Measurements from ENCODE around the gene ANXA6. TPM values are rescaled to one million over a fixed set of nuclear protein-coding genes. Genes with fewer than 3 reads are reported as not detected.

The ANXA6 gene
- total and polyA plus RNA-seq, 4 donors = 61.4 to 208 (median 155) TPM

GRCh38 chr5:151079838-151080612 is 77.6 kb downstream of the ANXA6 start:
- TF ChIP-seq CTCF (IDR thresholded peaks at IDR 0.05; ENCODE audit: control extremely low read depth, extremely low read depth) = no peak
- 4 to 8% methylated on average over 20 to 21 of the region's 21 CpGs for WGBS, 2 donors
- peaks cover 0 to 7% (median 2%) of the 10 kb centered on the region in 4 donors for H3K36me3 ChIP-seq (ENCODE audit: control insufficient read depth in 4 of 4, insufficient read depth in 4 of 4, low read length in 4 of 4)
- H3K27me3 ChIP-seq (ENCODE audit: control insufficient read depth in 3 of 3, insufficient read depth in 3 of 3, low read length in 2 of 3) = no peaks in the 10 kb centered on the region
- peaks cover 12 to 32% (median 24%) of the 10 kb centered on the region in 5 donors for H3K4me1 ChIP-seq (ENCODE audit: control insufficient read depth in 5 of 5, insufficient read depth in 5 of 5, low read length in 5 of 5)
- H3K9me3 ChIP-seq (ENCODE audit: control insufficient read depth in 4 of 4, insufficient read depth in 3 of 4, low read length in 3 of 4) = no peaks in the 10 kb centered on the region
- ATAC-seq (ENCODE audit: insufficient read depth, low FRiP score) (no peak), DNase-seq (peak in 1 of 3 donors; percentile 34)
- H3K4me3 ChIP-seq = peak overlapping the region; percentile 60
- peak overlapping the region; percentile 64 to 95 for H3K9ac ChIP-seq (ENCODE audit: insufficient read depth in 1 of 2, low read length in 2 of 2)
- peak overlapping the region; percentile 98 to 100 for H3K27ac ChIP-seq (ENCODE audit: low read depth in 1 of 2, low read length in 1 of 2)

GRCh38 chr5:151078490-151079262 is 78.9 kb downstream of the ANXA6 start:
- WGBS, 2 donors = 56 to 67% methylated on average over 16 of the region's 16 CpGs
- DNase-seq = no peak
- no peak overlapping the region for H3K9ac ChIP-seq (ENCODE audit: insufficient read depth in 1 of 2, low read length in 2 of 2)

GRCh38 chr5:151077967-151078366 is 79.6 kb downstream of the ANXA6 start:
- H3K36me3 ChIP-seq (ENCODE audit: control insufficient read depth in 4 of 4, insufficient read depth in 4 of 4, low read length in 4 of 4) = peaks cover 0 to 7% (median 2%) of the 10 kb centered on the region in 4 donors
- H3K4me3 ChIP-seq = no peak overlapping the region
- no peak for ATAC-seq (ENCODE audit: insufficient read depth, low FRiP score)
- H3K27me3 ChIP-seq (ENCODE audit: control insufficient read depth in 3 of 3, insufficient read depth in 3 of 3, low read length in 2 of 3) = no peaks in the 10 kb centered on the region
- 87 to 90% methylated on average over 3 of the region's 3 CpGs for WGBS, 2 donors
- peaks cover 11 to 28% (median 23%) of the 10 kb centered on the region in 5 donors for H3K4me1 ChIP-seq (ENCODE audit: control insufficient read depth in 5 of 5, insufficient read depth in 5 of 5, low read length in 5 of 5)
- no peak for DNase-seq
- TF ChIP-seq CTCF (IDR thresholded peaks at IDR 0.05; ENCODE audit: control extremely low read depth, extremely low read depth) = no peak
- H3K27ac ChIP-seq (ENCODE audit: low read depth in 1 of 2, low read length in 1 of 2) = no peak overlapping the region
- H3K9me3 ChIP-seq (ENCODE audit: control insufficient read depth in 4 of 4, insufficient read depth in 3 of 4, low read length in 3 of 4) = peaks cover 0 to 3% (median 0%) of the 10 kb centered on the region in 4 donors
- H3K9ac ChIP-seq (ENCODE audit: insufficient read depth in 1 of 2, low read length in 2 of 2) = no peak overlapping the region

More at GRCh38 chr5:151078490-151079262, 78.9 kb downstream of the ANXA6 start:
- no peak overlapping the region for H3K4me3 ChIP-seq
- no peak for ATAC-seq (ENCODE audit: insufficient read depth, low FRiP score)
- no peaks in the 10 kb centered on the region for H3K27me3 ChIP-seq (ENCODE audit: control insufficient read depth in 3 of 3, insufficient read depth in 3 of 3, low read length in 2 of 3)
- H3K9me3 ChIP-seq (ENCODE audit: control insufficient read depth in 4 of 4, insufficient read depth in 3 of 4, low read length in 3 of 4) = no peaks in the 10 kb centered on the region
- H3K4me1 ChIP-seq (ENCODE audit: control insufficient read depth in 5 of 5, insufficient read depth in 5 of 5, low read length in 5 of 5) = peaks cover 12 to 32% (median 23%) of the 10 kb centered on the region in 5 donors
- peak overlapping the region in 1 of 2 donors; percentile 57 for H3K27ac ChIP-seq (ENCODE audit: low read depth in 1 of 2, low read length in 1 of 2)
- H3K36me3 ChIP-seq (ENCODE audit: control insufficient read depth in 4 of 4, insufficient read depth in 4 of 4, low read length in 4 of 4) = peaks cover 0 to 7% (median 2%) of the 10 kb centered on the region in 4 donors
- TF ChIP-seq CTCF (IDR thresholded peaks at IDR 0.05; ENCODE audit: control extremely low read depth, extremely low read depth) = no peak
